ENCODE measurements around the gene RBP3.

RBP3 gene

GRCh38 chr10:47372726-47373125, 24.6 kb downstream of the RBP3 start:
- H3K27me3 ChIP-seq (ENCODE audit: insufficient read depth, low read length, poor library complexity) = peaks cover 27% of the 10 kb centered on the region
- H4K20me1 ChIP-seq (ENCODE audit: insufficient read depth, low read length) = no peaks in the 10 kb centered on the region
- H3K4me2 ChIP-seq (ENCODE audit: insufficient read depth, low read length) = no peak overlapping the region
- ATAC-seq (ENCODE audit: insufficient read depth, low read depth) (no peak), DNase-seq (no peak)
- H3K9ac ChIP-seq (ENCODE audit: low read depth, low read length) = no peak overlapping the region
- TF ChIP-seq EZH2 (IDR thresholded peaks at IDR 0.05; ENCODE audit: borderline replicate concordance, low read depth, low read length, severe bottlenecking) = no peak
- no peak for TF ChIP-seq CTCF (IDR thresholded peaks at IDR 0.05; ENCODE audit: borderline replicate concordance, extremely low read depth, low read length, poor library complexity, severe bottlenecking)
- H3K4me1 ChIP-seq (ENCODE audit: insufficient read depth, low read length) = no peaks in the 10 kb centered on the region
- H3K9me3 ChIP-seq (ENCODE audit: insufficient read depth, low read length, severe bottlenecking) = no peaks in the 10 kb centered on the region
- H3K4me3 ChIP-seq (ENCODE audit: low read depth in 1 of 2, low read length in 2 of 2) = no peak overlapping the region
- H3K27ac ChIP-seq (ENCODE audit: low read length) = no peak overlapping the region
- H3K36me3 ChIP-seq (ENCODE audit: insufficient read depth, low read length) = no peaks in the 10 kb centered on the region
- H3K79me2 ChIP-seq (ENCODE audit: insufficient read depth, low read length) = no peaks in the 10 kb centered on the region
- H2AFZ ChIP-seq (ENCODE audit: low read depth, low read length) = no peak overlapping the region

DNA sequence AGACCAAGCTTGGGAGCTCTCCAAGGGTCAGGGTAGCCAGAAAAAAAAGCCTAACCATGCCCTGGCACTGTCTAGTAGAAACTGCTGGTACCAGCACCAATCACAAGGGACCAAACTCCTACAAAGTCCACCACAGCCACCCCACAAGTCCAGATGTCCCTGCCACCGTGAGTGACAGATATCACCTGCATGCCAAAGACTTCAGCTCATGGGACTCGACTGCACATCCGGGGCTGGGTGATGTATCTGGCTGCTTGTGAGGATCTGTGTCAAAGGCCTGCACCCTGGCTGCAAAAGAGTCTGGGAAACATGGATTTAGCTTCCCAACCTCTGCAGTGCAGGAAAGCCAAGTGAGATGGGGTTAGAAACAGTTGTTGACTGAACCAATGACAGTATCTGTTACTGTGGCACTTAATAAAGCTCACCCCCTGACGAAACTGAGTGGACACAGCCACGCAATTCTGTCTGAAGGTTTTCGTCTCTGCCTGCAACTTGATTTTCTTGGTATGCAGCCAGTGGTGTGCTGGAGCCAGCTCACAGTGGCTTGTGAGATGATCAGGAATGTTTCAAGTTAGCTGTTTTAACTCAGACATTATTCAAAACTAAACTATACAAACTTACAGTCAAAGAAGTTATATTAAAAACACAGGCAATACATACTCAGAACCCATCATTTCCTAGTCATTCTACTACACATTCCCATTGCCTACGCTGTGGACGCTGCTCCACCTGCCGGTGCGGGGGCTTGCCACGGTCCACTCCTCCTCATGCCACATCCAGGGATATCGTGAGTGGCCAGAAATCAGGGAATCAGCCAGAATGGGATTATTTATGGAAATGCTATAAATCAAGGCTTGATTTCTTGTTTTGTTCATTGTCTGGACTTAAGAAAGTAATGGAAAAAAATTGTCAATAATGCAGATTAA, 26.7 kb downstream of the RBP3 start:
- Histone ChIP-seq H4K20me1 (ENCODE audit: insufficient read depth, low read length) (no peaks in the 10 kb centered on the region), H3K9ac (ENCODE audit: low read depth, low read length) (no peak overlapping the region), H3K9me3 (ENCODE audit: insufficient read depth, low read length, severe bottlenecking) (no peaks in the 10 kb centered on the region), H3K27ac (ENCODE audit: low read length) (no peak overlapping the region), H3K36me3 (ENCODE audit: insufficient read depth, low read length) (no peaks in the 10 kb centered on the region), H3K4me2 (ENCODE audit: insufficient read depth, low read length) (no peak overlapping the region), H2AFZ (ENCODE audit: low read depth, low read length) (no peak overlapping the region), H3K4me3 (ENCODE audit: low read depth in 1 of 2, low read length in 2 of 2) (no peak overlapping the region), H3K27me3 (ENCODE audit: insufficient read depth, low read length, poor library complexity) (peaks cover 32% of the 10 kb centered on the region), H3K79me2 (ENCODE audit: insufficient read depth, low read length) (no peaks in the 10 kb centered on the region), H3K4me1 (ENCODE audit: insufficient read depth, low read length) (no peaks in the 10 kb centered on the region)
- DNase-seq (no peak), ATAC-seq (ENCODE audit: insufficient read depth, low read depth) (no peak)
- TF ChIP-seq EZH2 (IDR thresholded peaks at IDR 0.05; ENCODE audit: borderline replicate concordance, low read depth, low read length, severe bottlenecking) (no peak), CTCF (IDR thresholded peaks at IDR 0.05; ENCODE audit: borderline replicate concordance, extremely low read depth, low read length, poor library complexity, severe bottlenecking) (no peak)

- H3K27me3 ChIP-seq (ENCODE audit: insufficient read depth, low read length, poor library complexity) = peaks cover 39% of the 10 kb centered on the region
- no peaks in the 10 kb centered on the region for H3K79me2 ChIP-seq (ENCODE audit: insufficient read depth, low read length)
- H3K4me2 ChIP-seq (ENCODE audit: insufficient read depth, low read length) = no peak overlapping the region
- no peak overlapping the region for H3K27ac ChIP-seq (ENCODE audit: low read length)
- no peak overlapping the region for H2AFZ ChIP-seq (ENCODE audit: low read depth, low read length)
- TF ChIP-seq CTCF (IDR thresholded peaks at IDR 0.05; ENCODE audit: borderline replicate concordance, extremely low read depth, low read length, poor library complexity, severe bottlenecking) (no peak), EZH2 (IDR thresholded peaks at IDR 0.05; ENCODE audit: borderline replicate concordance, low read depth, low read length, severe bottlenecking) (no peak)
- no peaks in the 10 kb centered on the region for H3K9me3 ChIP-seq (ENCODE audit: insufficient read depth, low read length, severe bottlenecking)
- 0 out of 2 replicates have a peak, but pooled peaks cover 3% of the 10 kb centered on the region for H4K20me1 ChIP-seq (ENCODE audit: insufficient read depth, low read length)
- H3K36me3 ChIP-seq (ENCODE audit: insufficient read depth, low read length) = no peaks in the 10 kb centered on the region
- no peak overlapping the region for H3K4me3 ChIP-seq (ENCODE audit: low read depth in 1 of 2, low read length in 2 of 2)
- H3K4me1 ChIP-seq (ENCODE audit: insufficient read depth, low read length) = no peaks in the 10 kb centered on the region
- ATAC-seq (ENCODE audit: insufficient read depth, low read depth) (no peak), DNase-seq (no peak)
- no peak overlapping the region for H3K9ac ChIP-seq (ENCODE audit: low read depth, low read length)
These were observed 28.5 kb downstream of the RBP3 start for GRCh38 chr10:47376522-47377220.

Measured in DND-41 (cell line).